Measurements from ENCODE around the gene NUMB.

DNA sequence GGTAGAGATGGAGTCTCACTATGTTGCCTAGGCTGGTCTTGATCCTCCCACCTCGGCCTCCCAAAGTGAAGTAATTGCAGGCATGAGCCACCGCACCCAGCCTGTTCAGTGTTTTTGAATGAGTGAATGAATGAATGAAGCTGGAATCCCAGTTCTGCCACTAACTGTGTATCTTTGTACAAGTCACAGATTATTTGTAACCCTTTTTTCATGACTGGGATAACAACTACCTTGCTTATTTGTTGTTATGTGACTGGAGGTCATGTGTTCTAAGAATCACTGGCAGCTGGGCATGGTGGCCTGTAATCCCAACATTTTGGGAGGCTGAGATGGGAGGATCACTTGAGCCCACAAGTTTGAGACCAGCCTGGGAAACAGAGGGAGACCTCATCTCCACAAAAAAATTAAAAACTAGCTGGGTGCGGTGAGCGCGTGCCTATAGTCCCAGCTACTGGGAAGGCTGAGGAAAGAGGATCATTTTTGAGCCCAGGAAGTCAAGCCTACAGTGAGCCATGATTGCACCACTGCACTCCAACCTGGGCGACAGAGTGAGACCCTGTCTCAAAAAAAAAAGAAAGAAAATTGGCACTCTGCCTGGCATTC lies 13.3 kb upstream of the NUMB start:
- TF ChIP-seq EZH2phosphoT487 (IDR thresholded peaks at IDR 0.05; ENCODE audit: insufficient read depth, low read depth): no peak
- no peak for TF ChIP-seq EZH2 (IDR thresholded peaks at IDR 0.05; ENCODE audit: insufficient read depth, poor library complexity, severe bottlenecking)

Measured in GM23248 (cell line).